Ramos (cell line): Measurements from ENCODE around the gene BRAT1.

ENCODE experiments used
- in situ Hi-C: fragments of 300-500 bp; cut with MboI; formaldehyde crosslinking; loops from one replicate; pipeline ENCODE4 v1.14.3; 2022; ENCODE audit warnings: low sequenced_read_pairs; ENCODE audit not compliant: unreplicated experiment

BRAT1 gene

GRCh38 chr7:2503056-2503941, 52.0 kb downstream of the BRAT1 start:
- in situ Hi-C loops = no loop called here

- in situ Hi-C loops = no loop called here
Measured at GRCh38 chr7:2502647-2502966, 52.7 kb downstream of the BRAT1 start.

GRCh38 chr7:2501947-2502646, 53.2 kb downstream of the BRAT1 start:
- in situ Hi-C loops = no loop called here

- in situ Hi-C loops = no loop called here
Measured at GRCh38 chr7:2500701-2501100, 54.6 kb downstream of the BRAT1 start.

- in situ Hi-C loops = no loop called here
Measured at GRCh38 chr7:2499719-2500430, 55.4 kb downstream of the BRAT1 start.

- in situ Hi-C loops = no loop called here
Measured at GRCh38 chr7:2499181-2499580, 56.1 kb downstream of the BRAT1 start.

GRCh38 chr7:2498708-2499107, 56.6 kb downstream of the BRAT1 start:
- in situ Hi-C loops = no loop called here

GRCh38 chr7:2497500-2498336, 57.6 kb downstream of the BRAT1 start:
- in situ Hi-C loops = no loop called here

- in situ Hi-C loops = no loop called here
Measured at GRCh38 chr7:2497065-2497464, 58.3 kb downstream of the BRAT1 start.

GRCh38 chr7:2496375-2496774, 58.9 kb downstream of the BRAT1 start:
- in situ Hi-C loops = no loop called here

- in situ Hi-C loops = no loop called here
Measured at GRCh38 chr7:2495418-2496299, 59.7 kb downstream of the BRAT1 start.

GRCh38 chr7:2494191-2495130, 60.9 kb downstream of the BRAT1 start:
- in situ Hi-C loops = no loop called here

- in situ Hi-C loops = no loop called here
Measured at GRCh38 chr7:2493205-2494164, 61.8 kb downstream of the BRAT1 start.

GRCh38 chr7:2492038-2492437, 63.3 kb downstream of the BRAT1 start:
- in situ Hi-C loops = no loop called here

GRCh38 chr7:2490181-2490651, 65.1 kb downstream of the BRAT1 start:
- in situ Hi-C loops = no loop called here

- in situ Hi-C loops = no loop called here
Measured at GRCh38 chr7:2488681-2489080, 66.6 kb downstream of the BRAT1 start.

- in situ Hi-C loops = no loop called here
Measured at GRCh38 chr7:2488272-2488645, 67.1 kb downstream of the BRAT1 start.
